GM21515 (cell line): ENCODE measurements around the gene ATP8A1.
"Not testable (repeated sequence)": the region's sequence is repeated elsewhere in the genome, so short reads cannot be mapped to it uniquely, and the experiment has no call there.

ENCODE experiments used
- ATAC-seq: cut with Tn5 transposase; IDR thresholded peaks from one replicate; pipeline ENCODE4 v1.9.1; 2021; ENCODE audit not compliant: unreplicated experiment

The ATP8A1 gene

GRCh38 chr4:42513748-42514492, 143.0 kb downstream of the ATP8A1 start:
- no peak for ATAC-seq

- no peak for ATAC-seq
These were observed 144.7 kb downstream of the ATP8A1 start for GRCh38 chr4:42512226-42512625.

GRCh38 chr4:42510225-42510624, 146.7 kb downstream of the ATP8A1 start:
- no peak for ATAC-seq

- ATAC-seq, result no peak
These were observed 155.1 kb downstream of the ATP8A1 start for GRCh38 chr4:42501624-42502401.

- no peak for ATAC-seq
These were observed 158.9 kb downstream of the ATP8A1 start for GRCh38 chr4:42498040-42498439.

GRCh38 chr4:42497142-42497910, 159.6 kb downstream of the ATP8A1 start:
- ATAC-seq, result no peak

GRCh38 chr4:42492962-42493361, 163.9 kb downstream of the ATP8A1 start:
- no peak for ATAC-seq

GRCh38 chr4:42490015-42490414, 166.9 kb downstream of the ATP8A1 start:
- no peak for ATAC-seq

GRCh38 chr4:42489095-42489494, 167.8 kb downstream of the ATP8A1 start:
- ATAC-seq, result peak; percentile 78

- ATAC-seq, result no peak
These were observed 168.4 kb downstream of the ATP8A1 start for GRCh38 chr4:42488554-42488953.

GRCh38 chr4:42488114-42488513, 168.8 kb downstream of the ATP8A1 start:
- peak; percentile 82 for ATAC-seq

GRCh38 chr4:42487230-42487629, 169.7 kb downstream of the ATP8A1 start:
- no peak for ATAC-seq

GRCh38 chr4:42486156-42486555, 170.7 kb downstream of the ATP8A1 start:
- ATAC-seq, result not testable (repeated sequence)

- ATAC-seq, result no peak
These were observed 172.3 kb downstream of the ATP8A1 start for GRCh38 chr4:42484630-42485029.

GRCh38 chr4:42483426-42484379, 173.2 kb downstream of the ATP8A1 start:
- ATAC-seq, result no peak

- ATAC-seq, result no peak
These were observed 174.2 kb downstream of the ATP8A1 start for GRCh38 chr4:42482516-42483327.

- no peak for ATAC-seq
These were observed 176.2 kb downstream of the ATP8A1 start for GRCh38 chr4:42480717-42481116.

- no peak for ATAC-seq
These were observed 176.6 kb downstream of the ATP8A1 start for GRCh38 chr4:42480281-42480680.

- ATAC-seq, result no peak
These were observed 178.0 kb downstream of the ATP8A1 start for GRCh38 chr4:42478946-42479345.

- no peak for ATAC-seq
These were observed 178.4 kb downstream of the ATP8A1 start for GRCh38 chr4:42478509-42478908.
